Neural cell (in vitro differentiated cells): ENCODE results near the gene GON7. TPM values are rescaled to one million over a fixed set of nuclear protein-coding genes. Genes with fewer than 3 reads are reported as not detected.

Experiments
- H2AFZ ChIP-seq: fragments of 200-600, 300-800 bp; sonication (generic), shearing (Covaris generic); 2 replicates; pipeline ENCODE4 v1.6.0; 2014; ENCODE audit warnings: low read depth, mild to moderate bottlenecking, antibody characterized with exemption, low read length, moderate library complexity
- H3F3A ChIP-seq: fragments of 200-600 bp; shearing (Covaris generic); 2 replicates; pipeline ENCODE4 v1.6.1; 2016; ENCODE audit warnings: mild to moderate bottlenecking, moderate library complexity, mixed read lengths, antibody characterized with exemption, low read length; ENCODE audit not compliant: insufficient read depth, poor library complexity, severe bottlenecking
- H3K27ac ChIP-seq: fragments of 200-600, 300-800 bp; sonication (generic), shearing (Covaris generic); 2 replicates; pipeline ENCODE4 v1.5.1; 2014; ENCODE audit warnings: mild to moderate bottlenecking, low read length, moderate library complexity
- H3K27me3 ChIP-seq: fragments of 300-800, 200-600 bp; sonication (generic), shearing (Covaris generic); 2 replicates; pipeline ENCODE4 v1.6.0; 2014; ENCODE audit warnings: mild to moderate bottlenecking, low read depth, low read length, moderate library complexity; ENCODE audit not compliant: insufficient read depth
- H3K36me3 ChIP-seq: fragments of 300-800, 200-600 bp; sonication (generic), shearing (Covaris generic); 2 replicates; pipeline ENCODE4 v1.5.1; 2014; ENCODE audit warnings: mild to moderate bottlenecking, antibody characterized with exemption, low read length, moderate library complexity; ENCODE audit not compliant: insufficient read depth
- H3K4me2 ChIP-seq: fragments of 300-800, 200-600 bp; sonication (generic), shearing (Covaris generic); 2 replicates; pipeline ENCODE4 v1.6.0; 2014; ENCODE audit warnings: mild to moderate bottlenecking, low read length
- H3K4me3 ChIP-seq: fragments of 300-800, 200-600 bp; sonication (generic), shearing (Covaris generic); 2 replicates; pipeline ENCODE4 v1.5.1; 2014; ENCODE audit warnings: mild to moderate bottlenecking, low read length, moderate library complexity
- H3K79me2 ChIP-seq: fragments of 200-600 bp; shearing (Covaris generic); replicated peaks from 2 replicates; pipeline ENCODE4 v1.6.0; 2014; ENCODE audit warnings: mild to moderate bottlenecking, low read length, moderate library complexity; ENCODE audit not compliant: insufficient read depth
- H3K9ac ChIP-seq: fragments of 300-800, 200-600 bp; sonication (generic), shearing (Covaris generic); 2 replicates; pipeline ENCODE4 v1.6.1; 2016; ENCODE audit warnings: mild to moderate bottlenecking, low read length, mixed read lengths
- H3K9me2 ChIP-seq: fragments of 200-600 bp; shearing (Covaris generic); 2 replicates; pipeline ENCODE4 v1.6.1; 2016; ENCODE audit warnings: mild to moderate bottlenecking, low read length, mixed read lengths; ENCODE audit not compliant: insufficient read depth
- H3K9me3 ChIP-seq: fragments of 200-600, 300-800 bp; sonication (generic), shearing (Covaris generic); 2 replicates; pipeline ENCODE4 v1.6.1; 2016; ENCODE audit warnings: mild to moderate bottlenecking, mixed run types, low read length, moderate library complexity, mixed read lengths
- H4K20me1 ChIP-seq: fragments of 200-600 bp; shearing (Covaris generic); 2 replicates; pipeline ENCODE4 v1.6.1; 2016; ENCODE audit warnings: mild to moderate bottlenecking, mixed run types; ENCODE audit not compliant: insufficient read depth
- CTCF ChIP-seq: fragments of 450-650 bp; IDR thresholded peaks from 2 replicates; pipeline ENCODE4 v1.5.1; 2014; ENCODE audit warnings: antibody characterized with exemption, mild to moderate bottlenecking, moderate library complexity; ENCODE audit not compliant: poor library complexity, severe bottlenecking
- EP300 ChIP-seq: fragments of 450-650 bp; conservative IDR thresholded peaks from 2 replicates; pipeline ENCODE4 v1.6.1; 2014; ENCODE audit warnings: antibody characterized with exemption, mild to moderate bottlenecking, moderate library complexity; ENCODE audit not compliant: poor library complexity, severe bottlenecking
- EZH2 ChIP-seq: fragments of 200-600, 300-800 bp; shearing (Covaris generic), sonication (generic); IDR thresholded peaks from 2 replicates; pipeline ENCODE4 v1.6.1; 2014; ENCODE audit warnings: antibody characterized with exemption, low read length, borderline replicate concordance, mild to moderate bottlenecking; ENCODE audit not compliant: insufficient read depth, poor library complexity, severe bottlenecking
- MXI1 ChIP-seq: fragments of 450-650 bp; conservative IDR thresholded peaks from 2 replicates; pipeline ENCODE4 v1.6.1; 2014; ENCODE audit warnings: antibody characterized with exemption, mild to moderate bottlenecking; ENCODE audit not compliant: poor library complexity, severe bottlenecking
- POLR2AphosphoS5 ChIP-seq: IDR thresholded peaks from 2 replicates; pipeline ENCODE4 v1.6.1; 2012
- RAD21 ChIP-seq: fragments of 450-650 bp; conservative IDR thresholded peaks from 2 replicates; pipeline ENCODE4 v1.6.1; 2014; ENCODE audit warnings: antibody characterized with exemption, mild to moderate bottlenecking, moderate library complexity
- REST ChIP-seq: IDR thresholded peaks from 2 replicates; pipeline ENCODE4 v1.6.1; 2012; ENCODE audit warnings: borderline replicate concordance
- SMC3 ChIP-seq: fragments of 450-650 bp; conservative IDR thresholded peaks from 2 replicates; pipeline ENCODE4 v1.6.1; 2014; ENCODE audit warnings: antibody characterized with exemption, mild to moderate bottlenecking, moderate library complexity; ENCODE audit not compliant: poor library complexity
- TAF1 ChIP-seq: IDR thresholded peaks from 2 replicates; pipeline ENCODE4 v1.6.1; 2012; ENCODE audit warnings: low read depth
- polyA plus RNA-seq: library from polyadenylated mRNA; depleted of rRNA; stranded (reverse); fragments of >200 nt; gene quantifications from 2 replicates; pipeline ENCODE4 v1.2.3, GENCODE V29; 2014

Gene GON7
- polyA plus RNA-seq, 1 donor from 2014 or later, result 30.8 TPM

- Histone ChIP-seq H3K79me2 (peaks cover 25% of the 10 kb centered on the region), H3K36me3 (no peaks in the 10 kb centered on the region), H3K9ac (no peak overlapping the region), H3K27ac (no peak overlapping the region), H3F3A (no peaks in the 10 kb centered on the region), H3K27me3 (no peaks in the 10 kb centered on the region), H3K4me3 (no peak overlapping the region), H3K9me2 (no peaks in the 10 kb centered on the region), H2AFZ (no peak overlapping the region), H4K20me1 (no peaks in the 10 kb centered on the region), H3K9me3 (no peaks in the 10 kb centered on the region), H3K4me2 (no peak overlapping the region)
- TF ChIP-seq EZH2, result no peak
- TF ChIP-seq EP300, result no peak
- no peak for TF ChIP-seq TAF1
- no peak for TF ChIP-seq CTCF
- no peak for TF ChIP-seq REST
- no peak for TF ChIP-seq POLR2AphosphoS5
- TF ChIP-seq MXI1, result no peak
- no peak for TF ChIP-seq RAD21
- TF ChIP-seq SMC3, result no peak
Observed at GRCh38 chr14:93186956-93187355, 19.9 kb downstream of the GON7 start.

GRCh38 chr14:93186466-93186865, 20.4 kb downstream of the GON7 start:
- no peaks in the 10 kb centered on the region for H3K9me2 ChIP-seq
- no peaks in the 10 kb centered on the region for H3K9me3 ChIP-seq
- peak overlapping the region; percentile 92 for H3K4me3 ChIP-seq
- no peak overlapping the region for H3K27ac ChIP-seq
- no peaks in the 10 kb centered on the region for H4K20me1 ChIP-seq
- H3K27me3 ChIP-seq, result no peaks in the 10 kb centered on the region
- H3K79me2 ChIP-seq, result peaks cover 25% of the 10 kb centered on the region
- H3F3A ChIP-seq, result no peaks in the 10 kb centered on the region
- H3K36me3 ChIP-seq, result no peaks in the 10 kb centered on the region
- H3K9ac ChIP-seq, result no peak overlapping the region
- H2AFZ ChIP-seq, result no peak overlapping the region
- no peak overlapping the region for H3K4me2 ChIP-seq
- no peak for TF ChIP-seq SMC3
- no peak for TF ChIP-seq EP300
- no peak for TF ChIP-seq POLR2AphosphoS5
- no peak for TF ChIP-seq RAD21
- TF ChIP-seq TAF1, result no peak
- TF ChIP-seq MXI1, result no peak
- TF ChIP-seq REST, result no peak
- no peak for TF ChIP-seq EZH2
